ENCODE results near the gene FCHSD2. TPM values are rescaled to one million over a fixed set of nuclear protein-coding genes. Genes with fewer than 3 reads are reported as not detected.
A peak's percentile ranks its signal among the peaks of the same experiment; 100 is the strongest.

The FCHSD2 gene
- total and polyA plus RNA-seq, 2 of the 8 experiments (the other 6 are each of a cell fraction or from before 2014, with no cell fraction given): 4.1 to 7.8 TPM

- Histone ChIP-seq H3K27ac (ENCODE audit: low read depth, low read length) (no peak overlapping the region), H3K9ac (replicated peaks in 1 of 4; ENCODE audit: extremely low read depth in 1 of 4, low read depth in 3 of 4, low read length in 3 of 4) (no peak overlapping the region), H3K79me2 (ENCODE audit: control insufficient read depth in 1 of 2, insufficient read depth in 2 of 2, low read length in 2 of 2) (no peaks in the 10 kb centered on the region), H2BK15ac (ENCODE audit: low read length) (no peak overlapping the region), H3K4me3 (ENCODE audit: extremely low read depth in 1 of 4, insufficient read depth in 2 of 4, low read depth in 3 of 4, low read length in 4 of 4) (no peak overlapping the region), H2AK5ac (ENCODE audit: low read depth, low read length) (0 out of 2 replicates have a peak overlapping the region, but pooled peaks have one; percentile 32), H4K20me1 (replicated peaks in 1 of 2; ENCODE audit: control insufficient read depth in 1 of 2, insufficient read depth in 2 of 2, low read length in 2 of 2) (no peaks in the 10 kb centered on the region), H3K27me3 (replicated peaks in 1 of 4; ENCODE audit: control insufficient read depth in 3 of 4, extremely low read depth in 1 of 4, insufficient read depth in 3 of 4, low read length in 3 of 4) (no peaks in the 10 kb centered on the region; a peak in 1 of 7 replicates), H2BK12ac (ENCODE audit: low read depth, low read length) (no peak overlapping the region), H3K79me1 (ENCODE audit: low read depth, low read length) (no peaks in the 10 kb centered on the region; the same call in 1 of the 2 replicates), H3K23ac (ENCODE audit: insufficient read length) (no peak overlapping the region), H3K36me3 (ENCODE audit: control insufficient read depth in 2 of 4, insufficient read depth in 4 of 4, low read length in 3 of 4) (no peaks in the 10 kb centered on the region; a peak in 1 of 8 replicates), H3K9me3 (ENCODE audit: insufficient read depth in 2 of 2, low read depth in 1 of 2, low read length in 1 of 2) (no peaks in the 10 kb centered on the region), H3K23me2 (ENCODE audit: low read depth, low read length) (no peaks in the 10 kb centered on the region), H3K56ac (replicated peaks; ENCODE audit: insufficient read length, low read depth, low read length) (no peak overlapping the region), H2AFZ (ENCODE audit: low read length) (no peak overlapping the region), H2BK120ac (replicated peaks; ENCODE audit: low read depth, low read length) (no peak overlapping the region), H3K18ac (ENCODE audit: extremely low read depth, low read length) (peak overlapping the region; percentile 34; the same call in 1 of the 2 replicates), H2BK20ac (ENCODE audit: low read length) (no peak overlapping the region), H4K8ac (ENCODE audit: extremely low read depth, insufficient read depth, low read length) (no peak overlapping the region; the same call in 1 of the 2 replicates), H3K4me1 (replicated peaks in 1 of 4; ENCODE audit: control insufficient read depth in 3 of 4, insufficient read depth in 4 of 4, low read length in 3 of 4) (peaks cover 0 to 5% (median 4%) of the 10 kb centered on the region in 4 experiments; a peak in 6 of 7 replicates), H3K14ac (ENCODE audit: insufficient read length) (no peak overlapping the region), H2BK5ac (ENCODE audit: low read depth, low read length) (0 out of 2 replicates have a peak overlapping the region, but pooled peaks have one; percentile 5), H3K4ac (replicated peaks; ENCODE audit: insufficient read length, low read depth, low read length) (no peak overlapping the region), H3K4me2 (ENCODE audit: insufficient read depth in 1 of 2, low read depth in 2 of 2, low read length in 2 of 2) (no peak overlapping the region), H4K91ac (replicated peaks; ENCODE audit: insufficient read length, low read length) (peak overlapping the region; percentile 4), H4K5ac (ENCODE audit: insufficient read length, low read depth, low read length) (no peak overlapping the region)
- ChIA-PET CTCF (ENCODE audit: partially characterized antibody) (interaction anchor here (0.6 to 11.9 kb wide), 45 partner anchors 9 to 456 kb away, joined by 3 to 258 read pairs (median 5); partner anchors contain the start of gene FCHSD2), POLR2A (ENCODE audit: partially characterized antibody) (interaction anchor here (1.5 to 1.8 kb wide), 2 partner anchors 10 to 410 kb away, joined by 3 read pairs; no protein-coding TSS in a partner anchor)
- TF ChIP-seq MAX (IDR thresholded peaks at IDR 0.05) (peak; percentile 35; the same call in 1 of the 2 replicates), E2F6 (IDR thresholded peaks at IDR 0.05) (peak; percentile 53), HDAC6 (IDR thresholded peaks at IDR 0.05; ENCODE audit: low read depth, low read length) (no peak)
- 89% methylated on average over 8 of the region's 9 CpGs; no CpG with 5 or more reads in 1 of the 2 experiments for WGBS, 2 experiments (ENCODE audit: extremely low coverage in 1 of 2, insufficient coverage in 1 of 2, insufficient read length in 1 of 2, insufficient replicate concordance in 2 of 2, low coverage in 1 of 2, low lambda C conversion rate in 2 of 2, missing lambda C conversion rate in 1 of 2)
- no peak for FAIRE-seq
- no peak for DNase-seq (ENCODE audit: low read depth in 1 of 2, low spot score in 2 of 2)
Measured at GRCh38 chr11:72832301-72833082, 309.6 kb downstream of the FCHSD2 start.
